AG10803 (cell line): Measurements from ENCODE around the gene PCGF3.
A peak's percentile ranks its signal among the peaks of the same experiment; 100 is the strongest.

ENCODE experiments used
- DNase-seq: peaks from one replicate; pipeline ENCODE4 v3.0.0; 2010; ENCODE audit warnings: low read depth
- H3K4me3 ChIP-seq: 2 replicates; pipeline ENCODE4 v1.5.1; 2011; ENCODE audit warnings: mild to moderate bottlenecking, low read length, control low read depth
- TF ChIP-seq, protein P1 (sequence below): conservative IDR thresholded peaks from 2 replicates; pipeline ENCODE4 v1.5.1; 2011; ENCODE audit warnings: mild to moderate bottlenecking, low read length, control low read depth, inconsistent platforms

Gene PCGF3

DNA sequence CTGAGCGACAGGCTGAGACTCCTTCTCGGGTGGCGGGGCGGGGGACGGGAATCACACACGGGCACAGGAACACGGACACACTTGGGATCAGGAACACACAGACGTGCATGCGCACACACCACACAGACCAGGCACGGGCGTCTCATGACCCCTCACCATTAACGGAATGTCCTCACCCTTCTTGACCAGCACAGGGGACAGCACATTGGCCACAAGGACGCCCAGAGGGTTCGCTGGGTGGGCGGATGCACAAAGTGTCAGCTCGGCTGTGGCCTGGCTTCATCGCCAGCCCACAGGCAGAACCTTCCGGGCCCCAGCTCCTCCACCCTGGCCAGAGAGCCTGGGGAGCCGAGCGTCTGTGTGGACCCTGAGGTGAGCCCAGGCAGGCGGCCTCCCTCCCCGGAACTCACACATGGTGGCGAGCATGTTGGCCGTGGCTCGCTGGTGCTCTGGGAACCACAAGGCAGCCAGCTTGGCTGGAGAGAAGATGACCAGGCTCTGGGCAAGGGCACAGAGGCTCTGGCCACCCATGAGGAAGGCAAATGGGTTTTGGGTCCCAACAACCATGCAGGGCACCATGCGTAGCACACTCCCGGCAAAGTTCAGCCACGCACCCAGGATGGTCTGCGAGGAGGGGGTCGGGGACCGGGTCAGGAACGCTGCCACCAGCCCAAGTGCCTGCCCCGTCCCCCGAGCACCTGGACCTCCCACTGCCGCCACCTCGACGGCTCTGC is 19.8 kb upstream of the PCGF3 start:
- no peak overlapping the region for H3K4me3 ChIP-seq
- no peak for DNase-seq
- TF ChIP-seq, protein P1, sequence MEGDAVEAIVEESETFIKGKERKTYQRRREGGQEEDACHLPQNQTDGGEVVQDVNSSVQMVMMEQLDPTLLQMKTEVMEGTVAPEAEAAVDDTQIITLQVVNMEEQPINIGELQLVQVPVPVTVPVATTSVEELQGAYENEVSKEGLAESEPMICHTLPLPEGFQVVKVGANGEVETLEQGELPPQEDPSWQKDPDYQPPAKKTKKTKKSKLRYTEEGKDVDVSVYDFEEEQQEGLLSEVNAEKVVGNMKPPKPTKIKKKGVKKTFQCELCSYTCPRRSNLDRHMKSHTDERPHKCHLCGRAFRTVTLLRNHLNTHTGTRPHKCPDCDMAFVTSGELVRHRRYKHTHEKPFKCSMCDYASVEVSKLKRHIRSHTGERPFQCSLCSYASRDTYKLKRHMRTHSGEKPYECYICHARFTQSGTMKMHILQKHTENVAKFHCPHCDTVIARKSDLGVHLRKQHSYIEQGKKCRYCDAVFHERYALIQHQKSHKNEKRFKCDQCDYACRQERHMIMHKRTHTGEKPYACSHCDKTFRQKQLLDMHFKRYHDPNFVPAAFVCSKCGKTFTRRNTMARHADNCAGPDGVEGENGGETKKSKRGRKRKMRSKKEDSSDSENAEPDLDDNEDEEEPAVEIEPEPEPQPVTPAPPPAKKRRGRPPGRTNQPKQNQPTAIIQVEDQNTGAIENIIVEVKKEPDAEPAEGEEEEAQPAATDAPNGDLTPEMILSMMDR, result no peak

DNA sequence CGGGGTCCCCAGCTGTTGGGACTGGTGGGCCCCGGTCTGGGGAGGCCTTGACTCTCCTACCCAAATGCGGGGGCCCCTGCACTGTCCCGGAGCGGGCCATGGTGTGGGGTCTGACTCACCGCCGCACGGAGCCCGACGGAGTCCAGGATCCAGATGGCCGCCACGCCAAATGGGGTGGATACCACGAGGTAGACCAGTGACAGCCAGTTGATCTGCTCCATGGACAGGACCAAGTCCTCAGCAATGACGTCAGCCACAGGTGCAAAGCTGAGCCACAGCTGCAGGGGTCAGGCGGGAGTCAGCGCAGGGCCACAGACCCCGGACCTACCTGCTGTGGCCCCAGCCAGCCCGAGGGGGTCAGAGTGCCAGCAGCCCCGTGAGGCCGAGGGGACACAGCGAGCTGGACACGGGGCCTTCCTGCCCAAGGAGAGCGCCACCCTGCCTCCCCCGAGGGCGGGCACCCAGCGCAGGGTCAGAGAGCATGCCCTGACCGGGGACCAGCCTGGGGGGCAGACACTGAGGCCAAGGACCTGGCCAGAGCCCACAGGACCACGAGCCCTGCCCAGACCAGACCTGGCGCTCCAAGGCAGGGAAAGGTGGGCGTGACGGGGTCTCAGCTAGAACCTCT is 19.1 kb upstream of the PCGF3 start:
- DNase-seq, result no peak
- TF ChIP-seq, protein P1, result no peak
- no peak overlapping the region for H3K4me3 ChIP-seq

DNA sequence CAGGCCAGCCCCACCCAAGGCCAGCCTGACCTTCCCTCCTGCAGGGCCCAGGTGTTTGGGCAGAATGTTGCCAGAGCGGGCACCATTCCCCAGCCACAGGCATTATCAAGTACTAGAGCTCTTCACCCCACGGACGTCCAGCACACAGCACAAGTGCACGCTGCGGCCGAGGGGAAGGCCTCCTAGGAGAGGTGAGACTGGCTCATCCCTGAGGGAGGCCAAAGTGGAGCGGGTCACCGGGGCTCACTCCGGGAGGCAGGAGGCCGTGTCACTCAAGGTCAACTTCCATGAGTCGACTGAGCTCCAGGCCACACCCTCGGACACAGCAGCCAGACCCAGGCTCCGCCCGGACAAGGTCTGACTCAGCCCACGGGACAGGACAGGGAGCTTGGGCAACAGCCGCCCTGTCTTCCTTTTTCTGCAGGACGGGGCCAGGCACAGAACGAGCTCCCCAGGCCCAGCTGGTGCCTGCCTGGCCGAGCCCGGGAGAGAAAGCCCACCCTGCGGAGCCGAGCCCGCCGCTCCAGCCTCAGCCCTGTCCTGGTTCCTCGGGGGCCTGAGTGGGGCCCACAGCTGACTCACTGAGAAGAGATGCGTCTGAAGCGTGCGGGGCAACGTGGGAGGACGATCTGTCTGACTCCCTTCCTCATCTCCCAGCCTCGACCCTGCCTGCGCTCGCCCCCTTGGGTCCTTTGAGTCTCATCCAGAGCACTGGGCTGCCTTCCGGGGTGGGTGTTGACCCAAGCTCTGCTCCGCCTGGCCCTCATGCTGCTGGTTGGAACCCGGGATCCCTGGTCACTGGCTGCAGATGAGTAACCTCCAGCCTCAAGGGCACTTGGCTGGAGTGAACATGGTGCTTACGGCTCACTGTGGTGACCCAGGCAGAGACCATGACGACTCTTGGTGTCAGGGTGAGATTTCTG is 18.3 kb upstream of the PCGF3 start:
- H3K4me3 ChIP-seq, result peak overlapping the region; percentile 61
- TF ChIP-seq, protein P1, result no peak
- DNase-seq, result peak; percentile 87

DNA sequence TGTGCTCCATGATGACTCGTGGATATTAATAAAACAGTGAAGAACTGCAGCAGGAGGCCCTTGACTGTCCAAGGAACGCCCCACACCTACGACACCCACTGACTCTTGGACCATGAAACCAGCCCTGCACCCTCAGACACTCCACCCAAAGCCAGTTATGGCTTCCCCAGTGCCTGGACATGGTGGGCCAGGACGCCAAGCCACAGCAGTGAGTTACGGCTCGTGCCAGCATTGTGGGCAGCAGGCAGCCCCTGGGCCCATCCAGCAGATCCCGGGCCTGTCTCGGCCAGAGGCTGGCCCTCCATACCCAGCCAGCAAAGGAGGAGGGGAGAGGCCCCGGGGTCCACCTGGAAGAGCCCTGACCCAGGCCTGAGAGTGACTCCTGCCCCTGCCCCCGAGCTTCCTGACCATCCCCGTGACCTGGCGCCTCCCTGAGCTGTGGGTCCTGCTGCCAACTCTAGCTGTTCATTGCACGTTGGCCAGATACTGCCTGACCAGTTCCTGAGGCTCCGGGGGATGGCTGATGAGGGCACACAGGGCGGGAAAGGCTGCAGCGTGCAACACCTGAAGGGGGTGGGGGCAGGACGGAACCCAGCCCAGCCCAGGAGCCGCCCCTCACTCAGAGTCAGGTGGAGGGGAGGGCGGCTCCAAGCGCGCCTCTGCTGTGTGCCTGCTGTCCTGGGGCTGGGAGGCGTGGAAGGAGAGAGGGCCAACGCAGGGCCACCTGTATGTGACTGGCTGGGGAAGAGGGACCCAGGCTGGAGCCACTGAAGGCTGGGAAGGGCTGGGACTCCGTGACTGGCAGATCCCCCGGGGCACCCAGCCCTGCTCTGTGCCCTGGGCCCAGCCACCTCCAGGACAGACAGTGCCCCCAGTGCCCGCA is 17.4 kb upstream of the PCGF3 start:
- DNase-seq, result no peak
- TF ChIP-seq, protein P1, result no peak
- peak overlapping the region; percentile 61 for H3K4me3 ChIP-seq

DNA sequence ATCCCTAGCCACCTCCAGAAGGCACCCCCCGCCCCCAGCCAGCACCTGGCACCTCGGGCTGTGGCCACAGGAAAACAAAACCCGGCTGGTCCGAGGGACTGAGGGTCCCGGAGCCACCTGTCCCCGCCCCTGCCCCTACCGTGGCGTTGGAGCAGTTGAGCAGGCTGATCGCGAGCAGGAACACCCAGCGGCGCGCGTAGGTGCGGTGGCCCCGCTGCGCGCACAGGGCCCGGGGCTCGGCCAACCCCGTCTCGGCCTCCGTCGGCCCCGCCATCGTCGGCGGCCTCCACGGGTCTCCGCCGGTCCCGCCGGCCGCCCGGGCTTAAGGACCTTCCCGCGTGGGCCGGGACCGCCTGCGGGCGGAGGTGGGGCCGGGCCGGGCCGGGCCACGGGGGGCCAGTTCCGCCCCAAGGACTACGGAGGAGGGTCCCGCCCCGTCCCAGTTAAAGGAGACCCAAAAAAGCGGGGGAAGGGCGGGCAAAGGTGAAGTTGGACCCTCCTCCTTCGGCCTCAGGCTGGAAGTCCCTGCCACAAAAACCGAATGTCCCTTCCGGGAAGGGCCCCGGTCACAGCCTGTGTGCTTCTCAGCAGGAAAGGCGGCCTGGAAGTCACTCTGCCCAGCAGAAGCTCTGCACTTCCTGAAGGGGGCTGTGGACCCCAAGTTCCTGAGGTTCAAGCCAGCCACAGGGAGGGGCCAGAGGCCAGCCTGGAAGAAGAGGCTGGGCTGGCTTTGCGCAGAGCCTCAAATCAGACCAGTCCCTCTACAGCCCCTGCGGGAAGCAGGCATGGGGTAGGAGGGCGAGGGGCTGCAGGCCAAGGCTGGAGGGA is 16.6 kb upstream of the PCGF3 start, which contains the start of gene SLC49A3:
Gene SLC49A3, minus strand, starts transcription at position 298 of the 828 bp plus-strand sequence. Its CDS starts 24 bp downstream, at position 274.
- H3K4me3 ChIP-seq, result peak within 1 kb of the TSS; percentile 61
- TF ChIP-seq, protein P1, result 0 out of 2 replicates have a peak, but pooled peaks have one; percentile 11
- DNase-seq, result peak; percentile 25
